ENCODE results near the gene CNN1. TPM values are rescaled to one million over a fixed set of nuclear protein-coding genes. Genes with fewer than 3 reads are reported as not detected.

Gene CNN1
- total RNA-seq, 1 experiment from 2014 or later: not detected

- peak; percentile 9 for DNase-seq
- H3K4me3 Mint-ChIP-seq (ENCODE audit: low read depth, unreplicated experiment): no peak overlapping the region
- BruUV-seq (replicated peaks): no TSS peak
- no peaks in the 10 kb centered on the region for H3K9me3 Mint-ChIP-seq (ENCODE audit: low read depth, unreplicated experiment)
- H3K27me3 Mint-ChIP-seq (ENCODE audit: unreplicated experiment): no peaks in the 10 kb centered on the region
- CTCF ChIA-PET: no interaction called here
- H3K27ac Mint-ChIP-seq (ENCODE audit: unreplicated experiment): no peak overlapping the region
- peaks cover 1% of the 10 kb centered on the region for H3K4me1 Mint-ChIP-seq (ENCODE audit: low read depth, unreplicated experiment)
- intact Hi-C loops (cut with micrococcal nuclease; ENCODE audit: unreplicated experiment): no loop called here
- peaks cover 16% of the 10 kb centered on the region for H3K36me3 Mint-ChIP-seq (ENCODE audit: insufficient read depth, unreplicated experiment)
- no peak for TF ChIP-seq CTCF (IDR thresholded peaks at IDR 0.05; ENCODE audit: unreplicated experiment)
Measured at GRCh38 chr19:11551603-11552235, 13.1 kb downstream of the CNN1 start.

GRCh38 chr19:11552666-11553372 is 14.2 kb downstream of the CNN1 start:
- no peaks in the 10 kb centered on the region for H3K27me3 Mint-ChIP-seq (ENCODE audit: unreplicated experiment)
- intact Hi-C loops (cut with micrococcal nuclease; ENCODE audit: unreplicated experiment): no loop called here
- H3K9me3 Mint-ChIP-seq (ENCODE audit: low read depth, unreplicated experiment): no peaks in the 10 kb centered on the region
- no peak for DNase-seq
- H3K4me3 Mint-ChIP-seq (ENCODE audit: low read depth, unreplicated experiment): no peak overlapping the region
- peaks cover 10% of the 10 kb centered on the region for H3K4me1 Mint-ChIP-seq (ENCODE audit: low read depth, unreplicated experiment)
- BruUV-seq (replicated peaks): no TSS peak
- CTCF ChIA-PET: no interaction called here
- H3K27ac Mint-ChIP-seq (ENCODE audit: unreplicated experiment): no peak overlapping the region
- peaks cover 16% of the 10 kb centered on the region for H3K36me3 Mint-ChIP-seq (ENCODE audit: insufficient read depth, unreplicated experiment)
- TF ChIP-seq CTCF (IDR thresholded peaks at IDR 0.05; ENCODE audit: unreplicated experiment): no peak

- no peak for TF ChIP-seq CTCF (IDR thresholded peaks at IDR 0.05; ENCODE audit: unreplicated experiment)
- no peaks in the 10 kb centered on the region for H3K9me3 Mint-ChIP-seq (ENCODE audit: low read depth, unreplicated experiment)
- H3K27me3 Mint-ChIP-seq (ENCODE audit: unreplicated experiment): no peaks in the 10 kb centered on the region
- H3K4me3 Mint-ChIP-seq (ENCODE audit: low read depth, unreplicated experiment): no peak overlapping the region
- CTCF ChIA-PET: interaction anchor here (0.7 kb wide), 1 partner anchor 1654 kb away, joined by 11 read pairs; no protein-coding TSS in a partner anchor
- no peak for DNase-seq
- intact Hi-C loops (cut with micrococcal nuclease; ENCODE audit: unreplicated experiment): no loop called here
- H3K4me1 Mint-ChIP-seq (ENCODE audit: low read depth, unreplicated experiment): peaks cover 16% of the 10 kb centered on the region
- no TSS peak for BruUV-seq (replicated peaks)
- peaks cover 27% of the 10 kb centered on the region for H3K36me3 Mint-ChIP-seq (ENCODE audit: insufficient read depth, unreplicated experiment)
- H3K27ac Mint-ChIP-seq (ENCODE audit: unreplicated experiment): no peak overlapping the region
Measured at GRCh38 chr19:11554160-11554559, 15.5 kb downstream of the CNN1 start.

- CTCF ChIA-PET: no interaction called here
- DNase-seq: no peak
- Mint-ChIP-seq H3K4me3 (ENCODE audit: low read depth, unreplicated experiment) (no peak overlapping the region), H3K36me3 (ENCODE audit: insufficient read depth, unreplicated experiment) (peaks cover 30% of the 10 kb centered on the region), H3K27me3 (ENCODE audit: unreplicated experiment) (no peaks in the 10 kb centered on the region), H3K9me3 (ENCODE audit: low read depth, unreplicated experiment) (no peaks in the 10 kb centered on the region), H3K27ac (ENCODE audit: unreplicated experiment) (no peak overlapping the region), H3K4me1 (ENCODE audit: low read depth, unreplicated experiment) (peaks cover 16% of the 10 kb centered on the region)
- no TSS peak for BruUV-seq (replicated peaks)
- intact Hi-C loops (cut with micrococcal nuclease; ENCODE audit: unreplicated experiment): no loop called here
- no peak for TF ChIP-seq CTCF (IDR thresholded peaks at IDR 0.05; ENCODE audit: unreplicated experiment)
Measured at GRCh38 chr19:11555246-11555645, 16.6 kb downstream of the CNN1 start.
